GM21526 (cell line): ENCODE results near the gene PPP2R2C.

Experiments used
- ATAC-seq: cut with Tn5 transposase; IDR thresholded peaks from one replicate; pipeline ENCODE4 v1.9.1; 2021; ENCODE audit warnings: moderate library complexity; ENCODE audit not compliant: unreplicated experiment, low FRiP score

Gene PPP2R2C

GRCh38 chr4:6472387-6473263 is at the start of gene PPP2R2C:
PPP2R2C (minus strand) TSS chr4:6472614; CDS start chr4:6472229, 385 bp downstream.
- ATAC-seq: no peak

- ATAC-seq: no peak
These were observed 48.6 kb upstream of the PPP2R2C start for GRCh38 chr4:6520978-6521377.

- no peak for ATAC-seq
These were observed 47.7 kb upstream of the PPP2R2C start for GRCh38 chr4:6520051-6520636.

GRCh38 chr4:6517171-6517570 is 44.8 kb upstream of the PPP2R2C start:
- ATAC-seq: no peak

- ATAC-seq: no peak
These were observed 44.3 kb upstream of the PPP2R2C start for GRCh38 chr4:6516762-6517161.

- ATAC-seq: no peak
These were observed 43.9 kb upstream of the PPP2R2C start for GRCh38 chr4:6516281-6516680.

GRCh38 chr4:6513678-6514077 is 41.3 kb upstream of the PPP2R2C start:
- ATAC-seq: no peak

GRCh38 chr4:6509587-6509986 is 37.2 kb upstream of the PPP2R2C start:
- no peak for ATAC-seq

GRCh38 chr4:6507345-6507744 is 34.9 kb upstream of the PPP2R2C start:
- no peak for ATAC-seq

- ATAC-seq: no peak
These were observed 34.3 kb upstream of the PPP2R2C start for GRCh38 chr4:6506616-6507140.

- no peak for ATAC-seq
These were observed 32.6 kb upstream of the PPP2R2C start for GRCh38 chr4:6504900-6505496.

GRCh38 chr4:6502747-6503465 is 30.5 kb upstream of the PPP2R2C start:
- ATAC-seq: no peak

- no peak for ATAC-seq
These were observed 29.7 kb upstream of the PPP2R2C start for GRCh38 chr4:6502147-6502546.

- no peak for ATAC-seq
These were observed 28.8 kb upstream of the PPP2R2C start for GRCh38 chr4:6501171-6501570.

GRCh38 chr4:6500481-6501140 is 28.2 kb upstream of the PPP2R2C start:
- ATAC-seq: no peak

- no peak for ATAC-seq
These were observed 26.8 kb upstream of the PPP2R2C start for GRCh38 chr4:6499238-6499600.

- no peak for ATAC-seq
These were observed 26.3 kb upstream of the PPP2R2C start for GRCh38 chr4:6498511-6499237.

GRCh38 chr4:6497796-6498195 is 25.4 kb upstream of the PPP2R2C start:
- ATAC-seq: no peak

GRCh38 chr4:6495736-6496135 is 23.3 kb upstream of the PPP2R2C start:
- no peak for ATAC-seq

GRCh38 chr4:6495296-6495590 is 22.8 kb upstream of the PPP2R2C start:
- ATAC-seq: no peak
